ENCODE measurements around the gene EMP1. TPM values are rescaled to one million over a fixed set of nuclear protein-coding genes. Genes with fewer than 3 reads are reported as not detected.

The EMP1 gene
- polyA plus RNA-seq, 1 donor from 2014 or later: 0.33 TPM

DNA sequence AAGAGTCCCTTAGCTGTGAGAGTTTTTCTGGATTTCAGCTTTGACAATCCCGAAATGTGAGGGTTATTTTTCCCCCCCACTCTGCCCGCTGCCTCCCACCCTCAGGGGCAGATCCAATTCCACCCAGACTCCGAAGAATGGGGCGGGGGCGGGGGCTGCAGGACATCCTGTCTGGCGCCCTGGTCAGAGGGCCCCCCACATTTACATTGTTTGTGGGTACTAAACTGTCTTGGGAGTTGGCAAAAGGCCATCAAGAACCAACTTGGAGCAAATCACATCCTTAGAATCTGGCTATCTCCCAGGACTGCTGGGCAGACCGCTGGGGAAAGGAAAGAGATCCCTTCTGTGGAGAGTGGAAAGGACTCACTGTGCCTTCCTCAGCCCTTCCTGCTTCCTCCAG is 2.4 kb downstream of the EMP1 start:
- no peak overlapping the region for H2AFZ ChIP-seq (ENCODE audit: low read depth, low read length)
- H3K27me3 ChIP-seq (ENCODE audit: insufficient read depth, low read depth, low read length): no peaks in the 10 kb centered on the region
- no peaks in the 10 kb centered on the region for H3K79me2 ChIP-seq (replicated peaks; ENCODE audit: insufficient read depth, low read length)
- no peaks in the 10 kb centered on the region for H4K20me1 ChIP-seq (ENCODE audit: insufficient read depth)
- H3K27ac ChIP-seq (ENCODE audit: low read length): no peak overlapping the region
- no peaks in the 10 kb centered on the region for H3K9me3 ChIP-seq (ENCODE audit: low read length)
- H3K9me2 ChIP-seq (ENCODE audit: insufficient read depth, low read length): no peaks in the 10 kb centered on the region
- TF ChIP-seq MXI1 (conservative IDR thresholded peaks at IDR 0.05; ENCODE audit: poor library complexity, severe bottlenecking) (no peak), SMC3 (conservative IDR thresholded peaks at IDR 0.05; ENCODE audit: poor library complexity) (no peak), RAD21 (conservative IDR thresholded peaks at IDR 0.05) (no peak), EP300 (conservative IDR thresholded peaks at IDR 0.05; ENCODE audit: poor library complexity, severe bottlenecking) (no peak), TAF1 (IDR thresholded peaks at IDR 0.05; ENCODE audit: low read depth) (no peak), POLR2AphosphoS5 (IDR thresholded peaks at IDR 0.05) (no peak), EZH2 (IDR thresholded peaks at IDR 0.05; ENCODE audit: borderline replicate concordance, insufficient read depth, low read length, poor library complexity, severe bottlenecking) (no peak)
- TF ChIP-seq, protein P1, sequence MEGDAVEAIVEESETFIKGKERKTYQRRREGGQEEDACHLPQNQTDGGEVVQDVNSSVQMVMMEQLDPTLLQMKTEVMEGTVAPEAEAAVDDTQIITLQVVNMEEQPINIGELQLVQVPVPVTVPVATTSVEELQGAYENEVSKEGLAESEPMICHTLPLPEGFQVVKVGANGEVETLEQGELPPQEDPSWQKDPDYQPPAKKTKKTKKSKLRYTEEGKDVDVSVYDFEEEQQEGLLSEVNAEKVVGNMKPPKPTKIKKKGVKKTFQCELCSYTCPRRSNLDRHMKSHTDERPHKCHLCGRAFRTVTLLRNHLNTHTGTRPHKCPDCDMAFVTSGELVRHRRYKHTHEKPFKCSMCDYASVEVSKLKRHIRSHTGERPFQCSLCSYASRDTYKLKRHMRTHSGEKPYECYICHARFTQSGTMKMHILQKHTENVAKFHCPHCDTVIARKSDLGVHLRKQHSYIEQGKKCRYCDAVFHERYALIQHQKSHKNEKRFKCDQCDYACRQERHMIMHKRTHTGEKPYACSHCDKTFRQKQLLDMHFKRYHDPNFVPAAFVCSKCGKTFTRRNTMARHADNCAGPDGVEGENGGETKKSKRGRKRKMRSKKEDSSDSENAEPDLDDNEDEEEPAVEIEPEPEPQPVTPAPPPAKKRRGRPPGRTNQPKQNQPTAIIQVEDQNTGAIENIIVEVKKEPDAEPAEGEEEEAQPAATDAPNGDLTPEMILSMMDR (IDR thresholded peaks at IDR 0.05; ENCODE audit: poor library complexity, severe bottlenecking): no peak
- TF ChIP-seq, protein P2, sequence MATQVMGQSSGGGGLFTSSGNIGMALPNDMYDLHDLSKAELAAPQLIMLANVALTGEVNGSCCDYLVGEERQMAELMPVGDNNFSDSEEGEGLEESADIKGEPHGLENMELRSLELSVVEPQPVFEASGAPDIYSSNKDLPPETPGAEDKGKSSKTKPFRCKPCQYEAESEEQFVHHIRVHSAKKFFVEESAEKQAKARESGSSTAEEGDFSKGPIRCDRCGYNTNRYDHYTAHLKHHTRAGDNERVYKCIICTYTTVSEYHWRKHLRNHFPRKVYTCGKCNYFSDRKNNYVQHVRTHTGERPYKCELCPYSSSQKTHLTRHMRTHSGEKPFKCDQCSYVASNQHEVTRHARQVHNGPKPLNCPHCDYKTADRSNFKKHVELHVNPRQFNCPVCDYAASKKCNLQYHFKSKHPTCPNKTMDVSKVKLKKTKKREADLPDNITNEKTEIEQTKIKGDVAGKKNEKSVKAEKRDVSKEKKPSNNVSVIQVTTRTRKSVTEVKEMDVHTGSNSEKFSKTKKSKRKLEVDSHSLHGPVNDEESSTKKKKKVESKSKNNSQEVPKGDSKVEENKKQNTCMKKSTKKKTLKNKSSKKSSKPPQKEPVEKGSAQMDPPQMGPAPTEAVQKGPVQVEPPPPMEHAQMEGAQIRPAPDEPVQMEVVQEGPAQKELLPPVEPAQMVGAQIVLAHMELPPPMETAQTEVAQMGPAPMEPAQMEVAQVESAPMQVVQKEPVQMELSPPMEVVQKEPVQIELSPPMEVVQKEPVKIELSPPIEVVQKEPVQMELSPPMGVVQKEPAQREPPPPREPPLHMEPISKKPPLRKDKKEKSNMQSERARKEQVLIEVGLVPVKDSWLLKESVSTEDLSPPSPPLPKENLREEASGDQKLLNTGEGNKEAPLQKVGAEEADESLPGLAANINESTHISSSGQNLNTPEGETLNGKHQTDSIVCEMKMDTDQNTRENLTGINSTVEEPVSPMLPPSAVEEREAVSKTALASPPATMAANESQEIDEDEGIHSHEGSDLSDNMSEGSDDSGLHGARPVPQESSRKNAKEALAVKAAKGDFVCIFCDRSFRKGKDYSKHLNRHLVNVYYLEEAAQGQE (IDR thresholded peaks at IDR 0.05; ENCODE audit: borderline replicate concordance): no peak
- no peak overlapping the region for H3K9ac ChIP-seq (ENCODE audit: low read length)
- no peak overlapping the region for H3K4me3 ChIP-seq (ENCODE audit: low read length)
- no peak overlapping the region for H3K4me2 ChIP-seq (ENCODE audit: low read length)
- no peaks in the 10 kb centered on the region for H3K36me3 ChIP-seq (ENCODE audit: insufficient read depth, low read length)
- no peaks in the 10 kb centered on the region for H3F3A ChIP-seq (ENCODE audit: insufficient read depth, low read length, poor library complexity, severe bottlenecking)

DNA sequence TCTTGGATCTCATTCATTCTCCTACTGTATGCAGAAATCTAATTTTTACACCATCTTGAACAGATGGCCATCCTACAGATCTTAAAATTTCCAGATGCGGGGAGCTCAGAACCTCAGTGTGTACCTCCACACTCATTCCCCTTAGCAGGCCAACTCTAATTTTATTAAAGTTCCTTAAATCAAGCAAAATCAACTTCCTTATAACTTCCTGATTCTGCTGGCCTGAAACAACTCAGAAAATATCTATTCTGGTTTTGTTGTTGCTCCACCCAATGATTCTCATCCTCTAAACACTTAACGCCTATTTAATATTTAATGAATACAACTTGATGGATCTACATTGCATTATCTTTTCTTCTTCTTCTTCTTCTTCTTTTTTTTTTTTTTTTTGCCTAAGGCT is 3.1 kb downstream of the EMP1 start:
- no peaks in the 10 kb centered on the region for H4K20me1 ChIP-seq (ENCODE audit: insufficient read depth)
- H3K9me3 ChIP-seq (ENCODE audit: low read length): no peaks in the 10 kb centered on the region
- no peak overlapping the region for H3K4me2 ChIP-seq (ENCODE audit: low read length)
- no peaks in the 10 kb centered on the region for H3K27me3 ChIP-seq (ENCODE audit: insufficient read depth, low read depth, low read length)
- H3K36me3 ChIP-seq (ENCODE audit: insufficient read depth, low read length): no peaks in the 10 kb centered on the region
- H3F3A ChIP-seq (ENCODE audit: insufficient read depth, low read length, poor library complexity, severe bottlenecking): no peaks in the 10 kb centered on the region
- H3K9me2 ChIP-seq (ENCODE audit: insufficient read depth, low read length): no peaks in the 10 kb centered on the region
- H2AFZ ChIP-seq (ENCODE audit: low read depth, low read length): no peak overlapping the region
- no peak overlapping the region for H3K9ac ChIP-seq (ENCODE audit: low read length)
- no peaks in the 10 kb centered on the region for H3K79me2 ChIP-seq (replicated peaks; ENCODE audit: insufficient read depth, low read length)
- no peak overlapping the region for H3K4me3 ChIP-seq (ENCODE audit: low read length)
- H3K27ac ChIP-seq (ENCODE audit: low read length): no peak overlapping the region
- no peak for TF ChIP-seq SMC3 (conservative IDR thresholded peaks at IDR 0.05; ENCODE audit: poor library complexity)
- TF ChIP-seq, protein P2 (IDR thresholded peaks at IDR 0.05; ENCODE audit: borderline replicate concordance): no peak
- no peak for TF ChIP-seq TAF1 (IDR thresholded peaks at IDR 0.05; ENCODE audit: low read depth)
- no peak for TF ChIP-seq RAD21 (conservative IDR thresholded peaks at IDR 0.05)
- no peak for TF ChIP-seq EZH2 (IDR thresholded peaks at IDR 0.05; ENCODE audit: borderline replicate concordance, insufficient read depth, low read length, poor library complexity, severe bottlenecking)
- TF ChIP-seq POLR2AphosphoS5 (IDR thresholded peaks at IDR 0.05): no peak
- TF ChIP-seq EP300 (conservative IDR thresholded peaks at IDR 0.05; ENCODE audit: poor library complexity, severe bottlenecking): no peak
- TF ChIP-seq, protein P1 (IDR thresholded peaks at IDR 0.05; ENCODE audit: poor library complexity, severe bottlenecking): no peak
- TF ChIP-seq MXI1 (conservative IDR thresholded peaks at IDR 0.05; ENCODE audit: poor library complexity, severe bottlenecking): no peak
